ENCODE measurements around the gene CAMTA1. TPM values are rescaled to one million over a fixed set of nuclear protein-coding genes. Genes with fewer than 3 reads are reported as not detected.

CAMTA1 gene
- total and polyA plus RNA-seq, 9 of the 15 experiments (the other 6 are each of a cell fraction or from before 2014, with no cell fraction given) = 43.9 to 161 (median 65.9) TPM

- H3K4me2 ChIP-seq (ENCODE audit: insufficient read depth, low read length) = no peak overlapping the region
- no peak overlapping the region for H3K27ac ChIP-seq (ENCODE audit: extremely low read depth, low read depth, low read length)
- H3K36me3 ChIP-seq (ENCODE audit: control insufficient read depth, insufficient read depth, low read length) = no peaks in the 10 kb centered on the region
- peaks cover 0 to 15% of the 10 kb centered on the region in 2 experiments; a peak in 1 of 5 replicates for H3K27me3 ChIP-seq (ENCODE audit: control insufficient read depth in 2 of 2, insufficient read depth in 2 of 2, low read length in 2 of 2)
- DNase-seq (ENCODE audit: extremely low read depth in 1 of 4, low spot score in 3 of 4) (no peak), ATAC-seq (no peak), FAIRE-seq (no peak)
- no peak overlapping the region for H3K4me3 ChIP-seq
- H2AFZ ChIP-seq (ENCODE audit: low read depth, low read length) = no peak overlapping the region
- H3K9ac ChIP-seq (ENCODE audit: insufficient read depth in 1 of 2, low read depth in 2 of 2, low read length in 2 of 2) = no peak overlapping the region
- H4K20me1 ChIP-seq (replicated peaks; ENCODE audit: control insufficient read depth, insufficient read depth, low read length) = no peaks in the 10 kb centered on the region
- WGBS (ENCODE audit: insufficient coverage, low coverage, missing lambda C conversion rate) = 0% methylated on average over 2 of the region's 2 CpGs
- in situ Hi-C loops (cut with MboI) = no loop called here
- no TSS peak for BruUV-seq (replicated peaks)
- no peaks in the 10 kb centered on the region for H3K4me1 ChIP-seq (replicated peaks in 1 of 2; ENCODE audit: control insufficient read depth in 2 of 2, insufficient read depth in 2 of 2, low read length in 2 of 2)
- H3K9me1 ChIP-seq (ENCODE audit: control insufficient read depth, insufficient read depth, low read length) = no peaks in the 10 kb centered on the region
- ChIA-PET CTCF (ENCODE audit: low intra/inter-chr PET ratio) (no interaction called here), POLR2A (interaction anchor here (0.6 kb wide), 1 partner anchor 308 kb away, joined by 4 read pairs; no protein-coding TSS in a partner anchor)
- intact Hi-C loops (cut with micrococcal nuclease) = no loop called here
- H3K9me3 ChIP-seq (replicated peaks; ENCODE audit: control insufficient read depth, insufficient read depth, low read depth, low read length) = no peaks in the 10 kb centered on the region
- no peaks in the 10 kb centered on the region for H3K79me2 ChIP-seq (ENCODE audit: control insufficient read depth, insufficient read depth, low read length)
- TF ChIP-seq ZNF766 (CRISPR knock-in tag; conservative IDR thresholded peaks at IDR 0.05) (no peak), NFE2L1 (tag; IDR thresholded peaks at IDR 0.05; ENCODE audit: borderline replicate concordance, low read depth) (no peak), ZNF239 (CRISPR knock-in tag; IDR thresholded peaks at IDR 0.05) (no peak), TRIM28 (IDR thresholded peaks at IDR 0.05) (no peak), IFI16 (CRISPR knock-in tag; IDR thresholded peaks at IDR 0.05) (no peak), MITF (IDR thresholded peaks at IDR 0.05) (no peak), ZNF696 (CRISPR knock-in tag; conservative IDR thresholded peaks at IDR 0.05) (no peak), ZNF41 (CRISPR knock-in tag; conservative IDR thresholded peaks at IDR 0.05) (no peak), TFAM (CRISPR knock-in tag; conservative IDR thresholded peaks at IDR 0.05) (no peak), USF1 (CRISPR knock-in tag; IDR thresholded peaks at IDR 0.05) (no peak), ZNF121 (CRISPR knock-in tag; conservative IDR thresholded peaks at IDR 0.05) (no peak), EGR1 (conservative IDR thresholded peaks at IDR 0.05) (no peak), ZKSCAN3 (CRISPR knock-in tag; IDR thresholded peaks at IDR 0.05) (no peak), HDAC6 (IDR thresholded peaks at IDR 0.05; ENCODE audit: low read depth, low read length) (no peak), ELK1 (CRISPR knock-in tag; IDR thresholded peaks at IDR 0.05) (no peak), HMG20B (CRISPR knock-in tag; IDR thresholded peaks at IDR 0.05) (no peak), ZNF347 (CRISPR knock-in tag; IDR thresholded peaks at IDR 0.05; ENCODE audit: low read depth) (no peak)
Observed at GRCh38 chr1:7339953-7340352, 554.7 kb downstream of the CAMTA1 start.
